ENCODE measurements around the gene NQO2. TPM values are rescaled to one million over a fixed set of nuclear protein-coding genes. Genes with fewer than 3 reads are reported as not detected.

The NQO2 gene
- 41.3 and 45.8 TPM in 2 replicates for total RNA-seq
- long read RNA-seq, full-length matches to known transcripts = 22 of 71 reads
- long read RNA-seq, partial matches to known transcripts = 11 of 71 reads
- long read RNA-seq, other reads (novel, unspliced or antisense) = 38 of 71 reads

- H3K36me3 Mint-ChIP-seq (ENCODE audit: insufficient read depth) = peaks cover 6% of the 10 kb centered on the region
- H3K4me3 Mint-ChIP-seq (ENCODE audit: low read depth) = peak within 1 kb of the TSS; percentile 83
- H3K9me3 Mint-ChIP-seq (ENCODE audit: low read depth) = no peaks in the 10 kb centered on the region
- no peaks in the 10 kb centered on the region for H3K27me3 Mint-ChIP-seq
- TF ChIP-seq CTCF (IDR thresholded peaks at IDR 0.05; ENCODE audit: unreplicated experiment) = no peak
- H3K27ac Mint-ChIP-seq = peak within 1 kb of the TSS; percentile 91
- peak; percentile 93 for DNase-seq (ENCODE audit: low spot score, unreplicated experiment)
- H3K4me1 Mint-ChIP-seq (ENCODE audit: low read depth) = peaks cover 6% of the 10 kb centered on the region
Observed at GRCh38 chr6:2999618-3000557, at the start of gene NQO2. Gene NQO2 (plus strand): TSS chr6:2999894. CDS start chr6:3006553, 6,659 bp downstream.

- Mint-ChIP-seq H3K27ac (no peak overlapping the region), H3K36me3 (ENCODE audit: insufficient read depth) (peaks cover 49% of the 10 kb centered on the region), H3K9me3 (ENCODE audit: low read depth) (no peaks in the 10 kb centered on the region), H3K4me3 (ENCODE audit: low read depth) (no peak overlapping the region), H3K4me1 (ENCODE audit: low read depth) (peaks cover 10% of the 10 kb centered on the region), H3K27me3 (no peaks in the 10 kb centered on the region)
- no peak for DNase-seq (ENCODE audit: low spot score, unreplicated experiment)
- TF ChIP-seq CTCF (IDR thresholded peaks at IDR 0.05; ENCODE audit: unreplicated experiment) = no peak
Observed at GRCh38 chr6:2950713-2951112, 49.0 kb upstream of the NQO2 start.

- Mint-ChIP-seq H3K36me3 (ENCODE audit: insufficient read depth) (peaks cover 52% of the 10 kb centered on the region), H3K27ac (peak overlapping the region; percentile 74), H3K4me3 (ENCODE audit: low read depth) (no peak overlapping the region), H3K27me3 (no peaks in the 10 kb centered on the region), H3K9me3 (ENCODE audit: low read depth) (no peaks in the 10 kb centered on the region), H3K4me1 (ENCODE audit: low read depth) (peaks cover 10% of the 10 kb centered on the region)
- TF ChIP-seq CTCF (IDR thresholded peaks at IDR 0.05; ENCODE audit: unreplicated experiment) = no peak
- no peak for DNase-seq (ENCODE audit: low spot score, unreplicated experiment)
Observed at GRCh38 chr6:2951728-2952127, 48.0 kb upstream of the NQO2 start.

GRCh38 chr6:2952557-2953095 is 47.1 kb upstream of the NQO2 start:
- no peak overlapping the region for H3K27ac Mint-ChIP-seq
- peak; percentile 90 for TF ChIP-seq CTCF (IDR thresholded peaks at IDR 0.05; ENCODE audit: unreplicated experiment)
- peak; percentile 69 for DNase-seq (ENCODE audit: low spot score, unreplicated experiment)

GRCh38 chr6:2953098-2953497 is 46.6 kb upstream of the NQO2 start:
- Mint-ChIP-seq H3K9me3 (ENCODE audit: low read depth) (no peaks in the 10 kb centered on the region), H3K27me3 (no peaks in the 10 kb centered on the region), H3K36me3 (ENCODE audit: insufficient read depth) (peaks cover 49% of the 10 kb centered on the region), H3K4me1 (ENCODE audit: low read depth) (peaks cover 17% of the 10 kb centered on the region), H3K4me3 (ENCODE audit: low read depth) (no peak overlapping the region), H3K27ac (no peak overlapping the region)
- TF ChIP-seq CTCF (IDR thresholded peaks at IDR 0.05; ENCODE audit: unreplicated experiment) = no peak
- no peak for DNase-seq (ENCODE audit: low spot score, unreplicated experiment)

More at GRCh38 chr6:2952557-2953095, 47.1 kb upstream of the NQO2 start:
- Mint-ChIP-seq H3K27me3 (no peaks in the 10 kb centered on the region), H3K4me3 (ENCODE audit: low read depth) (no peak overlapping the region), H3K36me3 (ENCODE audit: insufficient read depth) (peaks cover 52% of the 10 kb centered on the region), H3K9me3 (ENCODE audit: low read depth) (no peaks in the 10 kb centered on the region), H3K4me1 (ENCODE audit: low read depth) (peaks cover 14% of the 10 kb centered on the region)
